IPS-20b (cell line): ENCODE data around the gene HOXA6.

Experiments
- H3K27ac ChIP-seq: one replicate; pipeline ENCODE4 v1.5.1; 2013; ENCODE audit warnings: low read length
- H3K27me3 ChIP-seq: 2 replicates; pipeline ENCODE4 v1.6.1; 2013; ENCODE audit warnings: mild to moderate bottlenecking, low read length, inconsistent platforms; ENCODE audit not compliant: insufficient read depth
- H3K36me3 ChIP-seq: 2 replicates; pipeline ENCODE4 v1.6.1; 2013; ENCODE audit warnings: low read depth, mild to moderate bottlenecking, inconsistent platforms, low read length, moderate library complexity; ENCODE audit not compliant: insufficient read depth
- H3K4me1 ChIP-seq: 2 replicates; pipeline ENCODE4 v1.6.1; 2013; ENCODE audit warnings: mild to moderate bottlenecking, control low read depth, inconsistent platforms, low read length, moderate library complexity; ENCODE audit not compliant: insufficient read depth
- H3K4me3 ChIP-seq: 2 replicates; pipeline ENCODE4 v1.5.1; 2013; ENCODE audit warnings: mild to moderate bottlenecking, low read length, inconsistent platforms
- H3K9ac ChIP-seq: 2 replicates; pipeline ENCODE4 v1.6.1; 2013; ENCODE audit warnings: low read depth, mild to moderate bottlenecking, inconsistent platforms, low read length, moderate library complexity
- H3K9me3 ChIP-seq: 2 replicates; pipeline ENCODE4 v1.6.1; 2013; ENCODE audit warnings: mild to moderate bottlenecking, low read depth, low read length, inconsistent platforms; ENCODE audit not compliant: insufficient read depth

The HOXA6 gene

DNA sequence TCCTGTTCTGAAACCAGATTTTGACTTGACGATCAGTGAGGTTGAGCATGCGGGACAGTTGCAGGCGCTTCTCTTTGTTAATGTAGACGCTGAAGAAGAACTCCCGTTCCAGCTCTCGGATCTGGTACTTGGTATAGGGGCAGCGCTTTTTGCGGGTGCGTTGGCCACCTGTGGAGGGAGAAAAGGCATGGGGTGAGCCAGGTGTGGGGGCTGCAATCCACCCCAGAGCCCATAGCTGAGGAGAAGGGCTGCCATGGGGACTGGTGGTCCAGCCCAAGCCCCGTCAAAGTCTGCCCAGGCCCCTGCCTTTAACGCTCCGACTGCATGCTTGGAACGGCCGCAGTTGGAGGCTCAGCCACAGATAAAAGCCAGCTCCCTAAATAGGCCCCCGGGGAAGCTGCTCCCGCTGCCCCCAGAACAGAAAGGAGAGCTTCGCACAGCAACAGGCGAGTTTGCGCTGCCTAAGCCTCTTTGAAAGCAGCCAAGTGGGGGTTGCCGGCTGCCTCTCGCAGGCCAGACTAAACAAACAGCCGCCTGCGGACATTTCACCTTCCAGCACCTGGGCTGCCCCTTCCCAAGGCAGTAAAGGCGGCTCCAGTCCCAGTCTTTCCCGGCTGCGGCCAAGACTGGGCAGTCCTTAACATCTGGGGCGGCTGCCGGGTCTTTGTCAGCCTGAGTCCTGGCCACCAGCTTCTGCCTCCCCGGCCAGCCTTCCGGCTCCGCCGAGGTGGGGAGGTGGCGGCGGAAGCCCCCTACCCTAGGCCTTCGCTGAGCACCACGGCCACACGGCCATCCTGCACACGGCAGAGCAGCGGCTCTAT is 35.5 kb upstream of the HOXA6 start:
- Histone ChIP-seq H3K27ac (no peak overlapping the region), H3K27me3 (peaks cover 100% of the 10 kb centered on the region), H3K4me1 (peaks cover 6% of the 10 kb centered on the region; the same call in 1 of the 2 replicates)

DNA sequence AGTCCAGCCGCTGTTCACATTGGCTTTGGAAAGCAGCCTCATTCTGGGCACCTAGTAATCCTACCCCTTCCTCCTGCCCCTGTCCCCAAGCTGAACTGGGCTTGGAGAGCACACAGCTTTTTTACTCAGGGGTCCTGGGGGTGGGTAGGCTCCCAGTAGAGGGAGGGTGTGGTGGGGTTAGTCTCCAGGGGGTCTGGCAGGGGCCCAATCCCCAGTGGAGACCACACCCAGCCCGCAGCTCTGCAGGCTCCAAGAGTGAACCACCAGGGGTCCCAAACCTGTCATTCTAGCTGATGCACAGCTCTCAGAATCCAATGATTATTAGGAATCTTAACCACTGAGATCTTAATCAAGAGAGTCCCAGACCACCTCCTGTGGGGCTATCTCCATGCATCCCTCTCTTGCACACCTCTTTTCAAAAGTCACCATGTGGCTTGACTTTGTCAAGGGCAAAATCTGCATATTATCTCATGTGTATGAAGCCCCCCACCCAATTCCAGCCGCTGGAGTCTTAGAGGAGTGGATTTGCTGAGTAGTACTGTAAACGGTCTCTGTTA is 34.8 kb upstream of the HOXA6 start:
- H3K4me3 ChIP-seq = no peak overlapping the region
- H3K9ac ChIP-seq = no peak overlapping the region
- no peak overlapping the region for H3K27ac ChIP-seq
- peaks cover 100% of the 10 kb centered on the region for H3K27me3 ChIP-seq
- no peaks in the 10 kb centered on the region for H3K36me3 ChIP-seq
- peaks cover 3% of the 10 kb centered on the region; the same call in 1 of the 2 replicates for H3K4me1 ChIP-seq
- peaks cover 2% of the 10 kb centered on the region; the same call in 1 of the 2 replicates for H3K9me3 ChIP-seq

More for the DNA sequence above, 35.5 kb upstream of the HOXA6 start:
- H3K4me3 ChIP-seq = no peak overlapping the region
- H3K9me3 ChIP-seq = peaks cover 8% of the 10 kb centered on the region; the same call in 1 of the 2 replicates
- no peaks in the 10 kb centered on the region for H3K36me3 ChIP-seq
- no peak overlapping the region for H3K9ac ChIP-seq

DNA sequence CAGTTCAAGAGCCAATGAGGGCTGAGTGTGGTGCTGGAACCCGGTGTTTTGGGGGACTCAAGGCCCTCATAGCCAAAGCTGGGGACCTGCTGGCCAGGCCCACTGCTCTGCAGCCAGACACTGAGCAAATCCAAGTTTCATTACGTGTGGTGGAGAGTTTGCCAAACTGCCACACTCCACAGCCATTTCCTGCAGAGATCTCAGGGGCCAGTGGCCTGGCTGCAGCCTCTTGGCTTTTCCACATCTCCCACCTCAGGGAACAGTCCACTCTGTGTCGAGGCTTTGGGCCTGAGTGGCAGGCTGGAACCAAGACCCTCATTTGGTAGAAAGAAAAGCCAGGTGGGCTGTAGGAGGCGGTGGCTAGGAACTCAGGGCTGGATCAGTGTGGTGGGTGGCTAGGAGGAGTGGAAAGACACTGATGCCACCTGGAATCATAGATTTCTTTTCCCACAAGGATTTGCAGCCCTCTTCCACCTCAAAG is 34.3 kb upstream of the HOXA6 start:
- H3K9ac ChIP-seq = no peak overlapping the region
- peaks cover 100% of the 10 kb centered on the region for H3K27me3 ChIP-seq
- no peaks in the 10 kb centered on the region; the same call in 1 of the 2 replicates for H3K9me3 ChIP-seq
- H3K4me1 ChIP-seq = no peaks in the 10 kb centered on the region
- H3K27ac ChIP-seq = no peak overlapping the region
- no peaks in the 10 kb centered on the region for H3K36me3 ChIP-seq
- H3K4me3 ChIP-seq = no peak overlapping the region

DNA sequence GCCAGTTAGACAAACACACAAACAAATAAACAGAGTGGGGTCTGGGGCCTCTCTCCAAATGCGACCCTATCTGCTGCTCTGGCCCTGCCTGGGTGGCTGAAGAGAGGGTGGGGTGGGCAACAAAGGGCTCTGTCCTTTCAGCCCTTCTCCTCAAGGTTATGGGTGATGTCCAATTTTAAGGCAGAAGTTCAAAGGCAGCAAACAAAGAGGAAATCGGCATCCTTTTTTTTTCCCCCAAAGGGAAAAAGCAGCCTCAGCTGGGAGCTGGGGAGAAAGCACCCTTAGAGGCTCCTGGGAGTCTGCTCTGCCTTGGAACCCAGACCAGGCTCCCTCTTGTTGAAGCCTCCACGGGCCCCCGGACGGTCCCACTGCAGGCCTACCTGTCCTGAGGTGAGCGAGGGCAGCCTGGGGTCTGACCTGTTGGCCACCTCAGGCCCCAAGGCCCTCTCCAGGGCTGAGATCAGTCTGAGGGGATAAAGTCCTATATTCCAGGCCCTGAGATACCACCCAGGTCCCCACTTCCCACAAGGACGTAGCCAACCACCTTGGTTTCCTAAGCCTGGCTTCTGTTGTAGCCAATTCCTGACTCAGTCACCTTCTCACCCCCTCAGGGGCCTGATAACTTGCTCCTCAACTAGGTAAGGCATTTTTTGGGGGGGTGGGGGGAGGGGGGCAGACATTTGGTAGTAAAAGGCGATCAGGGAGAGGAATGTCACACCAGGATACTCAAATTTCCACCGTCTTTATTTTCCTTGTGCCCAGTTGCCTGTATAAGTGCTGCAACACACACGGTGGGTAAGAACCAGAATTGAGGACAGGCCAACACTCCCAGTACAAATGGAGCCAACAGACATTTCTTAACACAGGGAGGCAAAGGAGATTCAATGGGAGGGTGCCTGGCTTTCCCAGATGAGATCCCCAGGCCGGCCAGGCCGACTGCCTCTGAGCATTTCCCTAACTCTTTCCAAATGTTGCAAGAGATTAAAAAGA is 33.2 kb upstream of the HOXA6 start:
- Histone ChIP-seq H3K4me1 (no peaks in the 10 kb centered on the region), H3K27ac (no peak overlapping the region), H3K9ac (no peak overlapping the region), H3K4me3 (no peak overlapping the region), H3K9me3 (peaks cover 4% of the 10 kb centered on the region; the same call in 1 of the 2 replicates), H3K27me3 (peaks cover 100% of the 10 kb centered on the region), H3K36me3 (no peaks in the 10 kb centered on the region)

DNA sequence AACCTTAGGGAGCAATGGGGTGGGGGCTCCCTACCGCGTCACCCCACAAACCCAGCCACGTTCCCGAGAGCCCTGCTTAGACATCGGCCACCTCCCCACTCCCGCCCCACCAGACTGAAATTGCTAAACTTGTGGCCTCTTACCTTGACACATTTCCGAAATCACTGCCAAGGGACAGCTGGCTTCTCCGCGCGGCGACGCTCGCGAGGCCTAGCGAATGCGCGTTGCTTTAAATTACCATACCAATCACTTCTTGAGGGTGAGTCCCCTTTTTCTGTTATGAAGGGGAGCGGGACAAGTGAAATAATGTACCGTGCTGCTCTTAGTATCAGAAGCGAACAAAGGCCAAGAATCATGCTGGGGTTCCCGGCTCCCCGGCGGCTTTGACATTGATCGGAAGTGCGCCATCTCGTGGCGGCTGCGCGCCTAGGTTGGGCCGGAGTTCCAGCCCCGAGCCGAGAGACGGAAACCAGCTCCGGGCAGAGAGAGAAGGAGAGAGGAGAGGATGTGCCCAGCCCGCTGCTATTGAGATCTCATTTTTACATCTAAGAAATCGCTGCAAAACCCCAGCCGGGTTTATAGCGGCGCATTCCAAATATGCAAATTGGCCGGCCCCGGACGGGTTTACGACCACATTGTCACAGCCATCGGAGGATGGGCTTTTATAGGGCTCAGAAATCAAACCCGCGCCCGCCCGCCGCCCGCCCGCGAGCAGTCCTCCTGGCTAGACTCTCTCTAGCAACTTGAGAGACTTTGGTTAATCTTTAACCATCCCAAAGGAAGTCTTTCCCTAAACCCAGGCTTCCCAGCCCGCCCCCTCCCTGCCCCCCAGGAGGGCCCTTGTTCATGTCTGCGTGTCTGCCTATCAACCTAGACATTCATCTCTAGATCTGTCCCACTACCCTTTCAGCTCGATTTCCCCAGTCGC is 32.2 kb upstream of the HOXA6 start:
- Histone ChIP-seq H3K36me3 (no peaks in the 10 kb centered on the region), H3K9me3 (peaks cover 10% of the 10 kb centered on the region), H3K4me3 (no peak overlapping the region), H3K27me3 (peaks cover 100% of the 10 kb centered on the region), H3K27ac (no peak overlapping the region), H3K4me1 (no peaks in the 10 kb centered on the region), H3K9ac (no peak overlapping the region)

DNA sequence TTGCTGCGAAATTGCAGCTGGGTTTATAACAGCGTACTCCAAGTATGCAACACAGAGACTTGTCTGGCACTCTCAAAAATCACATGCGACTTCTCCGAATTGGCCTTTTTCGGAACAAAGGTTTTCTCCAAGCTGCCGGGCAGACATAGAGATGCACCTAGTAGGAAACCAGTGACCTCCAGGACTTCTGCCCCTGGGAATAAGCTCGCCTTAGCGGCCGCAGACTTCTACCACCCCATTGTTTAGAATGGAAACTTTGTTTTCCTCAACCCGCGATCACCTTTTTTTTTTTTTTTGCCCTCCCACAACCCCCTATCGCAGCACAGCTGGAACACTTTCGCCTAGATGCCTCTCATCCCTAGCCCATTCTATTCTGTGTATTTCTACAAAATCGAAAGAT is 31.5 kb upstream of the HOXA6 start:
- peaks cover 10% of the 10 kb centered on the region for H3K9me3 ChIP-seq
- no peaks in the 10 kb centered on the region for H3K36me3 ChIP-seq
- no peak overlapping the region for H3K4me3 ChIP-seq
- H3K9ac ChIP-seq = no peak overlapping the region
- no peaks in the 10 kb centered on the region for H3K4me1 ChIP-seq
- no peak overlapping the region for H3K27ac ChIP-seq
- H3K27me3 ChIP-seq = peaks cover 100% of the 10 kb centered on the region

DNA sequence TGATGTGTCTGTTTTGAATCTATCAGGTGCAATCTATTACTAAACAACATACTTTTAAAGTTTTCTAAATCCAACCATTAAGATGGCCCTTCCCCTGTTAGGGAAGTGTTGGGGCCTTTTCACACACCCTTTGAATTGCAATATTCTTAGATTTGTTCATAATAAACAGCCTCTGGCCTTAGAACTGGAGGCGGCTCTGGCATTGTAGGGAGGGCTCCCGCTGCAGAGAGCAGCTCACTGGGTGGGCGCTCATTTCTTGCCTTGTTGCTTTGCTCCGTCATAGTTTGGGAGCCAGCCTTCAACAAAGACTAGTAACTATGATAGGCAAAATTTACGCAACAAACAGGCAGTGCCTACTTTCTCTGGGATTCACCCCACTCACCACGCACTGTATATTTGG is 30.8 kb upstream of the HOXA6 start:
- Histone ChIP-seq H3K27me3 (peaks cover 100% of the 10 kb centered on the region), H3K9ac (no peak overlapping the region), H3K4me3 (no peak overlapping the region), H3K9me3 (peaks cover 10% of the 10 kb centered on the region), H3K36me3 (no peaks in the 10 kb centered on the region), H3K27ac (no peak overlapping the region), H3K4me1 (no peaks in the 10 kb centered on the region)

DNA sequence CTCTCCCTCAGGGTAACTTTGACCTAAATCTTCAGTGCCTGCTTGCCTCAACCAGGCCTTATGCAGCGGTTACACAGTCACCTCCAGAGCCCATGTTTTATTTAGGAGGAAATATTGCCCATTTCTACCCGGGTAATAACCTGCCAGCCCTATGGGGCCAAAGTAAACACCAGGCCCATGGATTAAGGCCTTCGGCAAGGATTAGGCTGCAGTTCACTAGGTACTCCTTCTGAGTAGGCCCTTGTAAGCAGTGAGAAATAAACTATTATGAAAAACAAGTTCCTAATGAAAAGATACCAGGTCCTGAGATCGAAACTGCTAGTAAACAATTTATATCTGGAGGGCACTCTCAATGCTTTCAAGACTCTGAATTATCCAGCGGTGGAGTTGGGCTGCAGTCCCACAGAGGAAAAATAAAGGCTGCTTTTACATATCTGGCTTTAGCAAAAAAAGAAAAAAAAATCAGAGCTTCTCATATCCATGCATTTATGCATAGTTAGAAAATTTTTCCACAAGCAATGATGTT is 30.3 kb upstream of the HOXA6 start:
- Histone ChIP-seq H3K4me1 (no peaks in the 10 kb centered on the region), H3K9me3 (peaks cover 10% of the 10 kb centered on the region), H3K36me3 (no peaks in the 10 kb centered on the region), H3K27me3 (peaks cover 100% of the 10 kb centered on the region), H3K4me3 (no peak overlapping the region), H3K9ac (no peak overlapping the region), H3K27ac (no peak overlapping the region)

DNA sequence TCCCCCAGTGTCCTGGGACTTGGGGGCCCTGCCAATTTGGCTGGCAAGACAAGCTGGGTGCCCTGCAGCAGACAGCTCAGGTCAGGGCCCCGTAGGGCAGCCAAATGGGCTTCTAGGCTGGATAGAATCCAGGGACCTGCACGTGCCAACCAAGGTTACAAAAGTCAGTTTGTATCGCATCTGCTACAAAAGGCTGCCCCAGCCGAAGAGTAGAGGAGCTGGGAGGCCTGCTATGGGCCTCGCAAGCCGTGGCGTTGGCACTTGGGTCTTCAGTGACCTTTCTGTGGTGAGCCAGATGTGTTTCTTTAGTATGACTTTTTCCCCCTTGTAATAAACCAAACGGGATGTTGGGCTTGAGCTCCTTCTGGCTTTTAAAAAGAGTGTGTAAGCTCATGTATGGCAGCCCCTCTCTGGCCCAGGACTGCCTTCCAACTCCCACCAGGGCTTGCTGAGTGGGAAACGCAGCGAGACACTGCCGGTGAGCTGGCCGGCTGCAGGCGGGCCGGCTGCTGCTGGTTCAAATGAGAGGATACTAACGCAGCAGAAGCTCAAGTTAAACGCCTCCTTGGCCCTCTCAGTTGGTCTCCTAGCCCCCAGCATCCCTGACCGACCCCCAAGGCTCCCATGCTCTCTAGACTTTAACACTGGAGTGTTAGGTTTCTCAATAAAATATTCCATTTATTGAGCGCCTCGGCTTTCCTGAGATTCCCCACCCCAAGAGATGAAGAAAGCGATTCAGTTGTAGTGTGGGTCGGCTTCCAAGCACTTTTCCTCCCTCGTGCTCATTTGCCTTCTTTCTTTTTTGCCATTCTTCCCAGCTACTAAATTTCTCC is 29.6 kb upstream of the HOXA6 start:
- Histone ChIP-seq H3K4me3 (no peak overlapping the region), H3K27ac (no peak overlapping the region), H3K9me3 (peaks cover 15% of the 10 kb centered on the region), H3K9ac (no peak overlapping the region), H3K27me3 (peaks cover 100% of the 10 kb centered on the region), H3K36me3 (no peaks in the 10 kb centered on the region), H3K4me1 (no peaks in the 10 kb centered on the region)

DNA sequence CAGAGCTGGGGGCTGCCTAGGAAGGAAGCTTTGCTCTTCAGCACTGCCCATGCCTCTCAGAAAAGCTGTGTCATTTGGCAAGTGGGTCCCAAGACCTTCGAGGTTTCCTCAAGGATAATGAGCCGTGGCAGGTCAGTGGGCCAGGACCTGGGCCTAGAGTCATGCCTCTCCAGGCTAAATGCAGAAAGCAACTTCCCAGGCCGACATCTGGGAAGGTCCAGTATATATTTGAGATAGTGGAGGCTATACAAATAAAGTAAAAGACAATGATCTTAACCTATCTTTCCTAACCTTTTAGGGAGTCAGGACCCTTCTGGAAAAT is 28.9 kb upstream of the HOXA6 start:
- Histone ChIP-seq H3K9me3 (peaks cover 16% of the 10 kb centered on the region), H3K27me3 (peaks cover 100% of the 10 kb centered on the region), H3K9ac (no peak overlapping the region), H3K36me3 (no peaks in the 10 kb centered on the region), H3K4me1 (no peaks in the 10 kb centered on the region), H3K27ac (no peak overlapping the region), H3K4me3 (no peak overlapping the region)
